GM18520 (cell line): Measurements from ENCODE around the gene MYO19.
A peak's percentile ranks its signal among the peaks of the same experiment; 100 is the strongest.
"Not testable (repeated sequence)": the region's sequence is repeated elsewhere in the genome, so short reads cannot be mapped to it uniquely, and the experiment has no call there.

Experiments used
- ATAC-seq: cut with Tn5 transposase; IDR thresholded peaks from one replicate; pipeline ENCODE4 v1.9.1; 2021; ENCODE audit not compliant: unreplicated experiment

MYO19 gene

GRCh38 chr17:36500745-36501225 lies 33.9 kb downstream of the MYO19 start:
- no peak for ATAC-seq

- no peak for ATAC-seq
Observed at GRCh38 chr17:36498560-36499300, 35.9 kb downstream of the MYO19 start.

GRCh38 chr17:36498155-36498554 lies 36.5 kb downstream of the MYO19 start:
- no peak for ATAC-seq

GRCh38 chr17:36496018-36496789 lies 38.5 kb downstream of the MYO19 start:
- ATAC-seq, result no peak

- no peak for ATAC-seq
Observed at GRCh38 chr17:36495076-36495578, 39.5 kb downstream of the MYO19 start.

- ATAC-seq, result no peak
Observed at GRCh38 chr17:36494674-36495073, 40.0 kb downstream of the MYO19 start.

GRCh38 chr17:36493956-36494355 lies 40.7 kb downstream of the MYO19 start:
- ATAC-seq, result no peak

GRCh38 chr17:36486204-36487194 lies 48.2 kb downstream of the MYO19 start, which contains the start of gene ZNHIT3:
Gene ZNHIT3, plus strand, starts transcription at chr17:36486681. Its CDS starts 19 bp downstream, at chr17:36486700.
- ATAC-seq, result peak; percentile 90

GRCh38 chr17:36485805-36486203 lies 48.9 kb downstream of the MYO19 start:
- no peak for ATAC-seq

GRCh38 chr17:36485027-36485426 lies 49.6 kb downstream of the MYO19 start:
- no peak for ATAC-seq

- ATAC-seq, result not testable (repeated sequence)
Observed at GRCh38 chr17:36484021-36484420, 50.6 kb downstream of the MYO19 start.

- ATAC-seq, result no peak
Observed at GRCh38 chr17:36482611-36483504, 51.8 kb downstream of the MYO19 start.

- ATAC-seq, result no peak
Observed at GRCh38 chr17:36481829-36482228, 52.8 kb downstream of the MYO19 start.

GRCh38 chr17:36475346-36475970 lies 59.2 kb downstream of the MYO19 start:
- ATAC-seq, result no peak

- no peak for ATAC-seq
Observed at GRCh38 chr17:36474571-36474970, 60.1 kb downstream of the MYO19 start.

GRCh38 chr17:36470499-36470898 lies 64.2 kb downstream of the MYO19 start:
- ATAC-seq, result no peak

GRCh38 chr17:36469733-36470132 lies 64.9 kb downstream of the MYO19 start:
- ATAC-seq, result no peak

- no peak for ATAC-seq
Observed at GRCh38 chr17:36468903-36469635, 65.6 kb downstream of the MYO19 start.

GRCh38 chr17:36464765-36465088 lies 69.9 kb downstream of the MYO19 start:
- no peak for ATAC-seq
